PC-9 (cell line): ENCODE results near the gene NXN. TPM values are rescaled to one million over a fixed set of nuclear protein-coding genes. Genes with fewer than 3 reads are reported as not detected.

Source experiments
- BruUV-seq: library from RNA; stranded (reverse); fragments of 400-500 nt; replicated peaks from 2 replicates; lab custom pipeline; 2021; lab: Mats Ljungman, UMichigan
- CTCF ChIA-PET: fragments of 300-600 bp; sonication (Branson Sonifier 250); formaldehyde crosslinking; loops from one replicate; lab custom pipeline; 2022; ENCODE audit warnings: antibody characterized with exemption; lab: Charles Lee
- POLR2A ChIA-PET: fragments of 300-600 bp; sonication (Branson Sonifier 250); formaldehyde crosslinking; loops from one replicate; lab custom pipeline; 2022; ENCODE audit warnings: antibody characterized with exemption; ENCODE audit not compliant: unreplicated experiment; lab: Charles Lee
- DNase-seq, 2 experiments: peaks; one replicate each; pipeline versions ENCODE4 v3.0.0 to v3.0.0-alpha.2; 2015 to 2022; ENCODE audit warnings: mixed read lengths in 1 of 2
- H2AFZ ChIP-seq: fragments of 200-600 bp; sonication (generic); 2 replicates; pipeline ENCODE4 v1.8.1; 2017; ENCODE audit warnings: antibody characterized with exemption
- H3F3A ChIP-seq: fragments of 200-600 bp; sonication (generic); 2 replicates; pipeline ENCODE4 v1.8.1; 2017; ENCODE audit warnings: antibody characterized with exemption, mild to moderate bottlenecking, low read depth; ENCODE audit not compliant: insufficient read depth
- H3K27ac ChIP-seq: fragments of 200-600 bp; sonication (generic); 2 replicates; pipeline ENCODE4 v1.6.1; 2016; ENCODE audit warnings: mixed run types
- H3K27me3 ChIP-seq: fragments of 200-600 bp; sonication (generic); 2 replicates; pipeline ENCODE4 v1.6.1; 2016; ENCODE audit warnings: low read depth, mixed run types; ENCODE audit not compliant: insufficient read depth
- H3K36me3 ChIP-seq: fragments of 200-600 bp; sonication (generic); 2 replicates; pipeline ENCODE4 v1.6.1; 2016; ENCODE audit warnings: low read depth, mixed run types
- H3K4me1 ChIP-seq: fragments of 200-600 bp; sonication (generic); replicated peaks from 2 replicates; pipeline ENCODE4 v1.6.1; 2016; ENCODE audit warnings: mixed run types; ENCODE audit not compliant: insufficient read depth
- H3K4me2 ChIP-seq: fragments of 200-600 bp; sonication (generic); 2 replicates; pipeline ENCODE4 v1.6.1; 2017; ENCODE audit warnings: mixed run types
- H3K4me3 ChIP-seq: fragments of 200-600 bp; sonication (generic); 2 replicates; pipeline ENCODE4 v1.6.1; 2016; ENCODE audit warnings: mixed run types
- H3K79me2 ChIP-seq: fragments of 200-600 bp; sonication (generic); 2 replicates; pipeline ENCODE4 v1.6.1; 2017; ENCODE audit warnings: low read depth, mixed run types
- H3K9me2 ChIP-seq: fragments of 200-600 bp; sonication (generic); 2 replicates; pipeline ENCODE4 v1.8.1; 2017; ENCODE audit warnings: mild to moderate bottlenecking; ENCODE audit not compliant: insufficient read depth
- H3K9me3 ChIP-seq: fragments of 200-600 bp; sonication (generic); 2 replicates; pipeline ENCODE4 v1.8.1; 2016; ENCODE audit warnings: low read depth; ENCODE audit not compliant: insufficient read depth
- H4K20me1 ChIP-seq: fragments of 200-600 bp; sonication (generic); 2 replicates; pipeline ENCODE4 v1.8.1; 2017; ENCODE audit not compliant: insufficient read depth
- CTCF ChIP-seq: fragments of 200-600 bp; sonication (generic); conservative IDR thresholded peaks from 2 replicates; pipeline ENCODE4 v1.6.1; 2017; ENCODE audit warnings: mixed run types, antibody characterized with exemption, mild to moderate bottlenecking, moderate library complexity
- EZH2 ChIP-seq: fragments of 200-600 bp; sonication (generic); IDR thresholded peaks from 2 replicates; pipeline ENCODE4 v1.8.0; 2017; ENCODE audit warnings: antibody characterized with exemption, low read depth
- intact Hi-C: fragments of 100-400 bp; cut with micrococcal nuclease; formaldehyde crosslinking; loops from one replicate; pipeline ENCODE4 v1.10.0; 2022; ENCODE audit not compliant: unreplicated experiment
- total RNA-seq: library from RNA; stranded (reverse); gene quantifications from 2 replicates; pipeline ENCODE4 v1.2.3, GENCODE V29; 2021

The NXN gene
- total RNA-seq, 1 experiment from 2014 or later = 59.8 TPM

DNA sequence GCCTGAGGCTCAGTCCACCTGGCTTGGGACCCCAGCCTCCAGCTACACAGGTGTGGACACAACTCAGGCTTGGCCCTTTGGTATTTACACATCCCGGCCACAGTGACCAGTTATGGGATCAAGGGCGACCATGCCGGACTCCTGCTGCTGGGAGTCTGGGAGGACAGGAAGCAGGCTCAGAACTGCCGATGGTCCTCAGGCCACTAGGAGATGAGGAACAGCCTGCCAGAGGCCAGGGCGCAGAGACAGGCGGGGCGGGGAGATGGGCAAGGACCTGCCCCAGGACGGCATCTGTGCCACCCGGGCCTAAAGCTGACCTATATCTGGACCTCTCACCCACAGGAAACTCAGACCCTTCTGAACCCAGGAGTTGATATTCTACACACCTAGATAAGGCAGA is 12.5 kb downstream of the NXN start:
- Histone ChIP-seq H3F3A (peaks cover 19% of the 10 kb centered on the region), H3K27me3 (no peaks in the 10 kb centered on the region), H3K36me3 (no peaks in the 10 kb centered on the region), H3K4me3 (no peak overlapping the region), H3K9me3 (no peaks in the 10 kb centered on the region), H3K9me2 (no peaks in the 10 kb centered on the region), H3K4me2 (no peak overlapping the region), H3K27ac (no peak overlapping the region), H2AFZ (no peak overlapping the region), H3K79me2 (peaks cover 33% of the 10 kb centered on the region), H3K4me1 (peaks cover 6% of the 10 kb centered on the region), H4K20me1 (peaks cover 5% of the 10 kb centered on the region)
- TF ChIP-seq EZH2 (no peak), CTCF (no peak)
- ChIA-PET CTCF (no interaction called here), POLR2A (no interaction called here)
- intact Hi-C loops = no loop called here
- BruUV-seq = no TSS peak
- DNase-seq = no peak

DNA sequence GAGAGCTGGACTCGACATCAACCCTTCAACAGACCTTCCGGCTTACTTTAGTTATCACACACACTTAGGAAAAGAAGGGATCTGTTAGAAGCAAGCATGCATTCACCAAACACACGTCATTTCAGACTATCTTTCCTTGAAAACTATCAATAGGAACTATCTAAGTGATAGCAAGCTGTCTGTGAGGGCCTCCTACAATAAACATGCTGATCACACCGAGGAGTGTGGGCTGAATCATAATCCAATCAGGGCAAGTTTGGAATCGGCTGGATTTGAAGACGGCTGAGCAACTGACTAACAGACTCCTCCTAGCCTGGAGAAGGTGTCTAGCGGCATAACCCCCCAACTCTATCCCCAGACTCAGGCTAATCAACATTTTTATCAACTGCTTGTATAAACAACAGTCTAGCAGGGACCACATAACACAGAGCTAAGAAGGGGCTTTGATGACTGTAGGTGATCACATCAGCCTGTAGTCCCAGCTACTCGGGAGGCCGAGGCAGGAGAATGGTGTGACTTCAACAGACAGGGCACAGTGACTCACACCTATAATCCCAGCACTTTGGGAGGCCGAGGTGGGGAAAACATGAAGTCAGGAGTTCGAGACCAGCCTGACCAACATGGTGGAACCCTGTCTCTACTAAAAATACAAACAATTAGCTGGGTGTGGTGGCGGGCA is 14.1 kb downstream of the NXN start:
- peaks cover 21% of the 10 kb centered on the region; the same call in 1 of the 2 replicates for H3F3A ChIP-seq
- CTCF ChIA-PET = interaction anchor here (0.7 kb wide), 1 partner anchor 152 kb away, joined by 3 read pairs; no protein-coding TSS in a partner anchor
- intact Hi-C loops = no loop called here
- H3K27me3 ChIP-seq = no peaks in the 10 kb centered on the region
- H2AFZ ChIP-seq = no peak overlapping the region
- no peak overlapping the region for H3K27ac ChIP-seq
- no peaks in the 10 kb centered on the region for H3K9me3 ChIP-seq
- H3K4me3 ChIP-seq = no peak overlapping the region
- DNase-seq = no peak
- H3K9me2 ChIP-seq = no peaks in the 10 kb centered on the region
- peaks cover 16% of the 10 kb centered on the region; the same call in 1 of the 2 replicates for H3K79me2 ChIP-seq
- BruUV-seq = no TSS peak
- H3K36me3 ChIP-seq = no peaks in the 10 kb centered on the region
- POLR2A ChIA-PET = no interaction called here
- H3K4me1 ChIP-seq = no peaks in the 10 kb centered on the region
- TF ChIP-seq EZH2 (no peak), CTCF (no peak)
- H3K4me2 ChIP-seq = no peak overlapping the region
- H4K20me1 ChIP-seq = peaks cover 8% of the 10 kb centered on the region

DNA sequence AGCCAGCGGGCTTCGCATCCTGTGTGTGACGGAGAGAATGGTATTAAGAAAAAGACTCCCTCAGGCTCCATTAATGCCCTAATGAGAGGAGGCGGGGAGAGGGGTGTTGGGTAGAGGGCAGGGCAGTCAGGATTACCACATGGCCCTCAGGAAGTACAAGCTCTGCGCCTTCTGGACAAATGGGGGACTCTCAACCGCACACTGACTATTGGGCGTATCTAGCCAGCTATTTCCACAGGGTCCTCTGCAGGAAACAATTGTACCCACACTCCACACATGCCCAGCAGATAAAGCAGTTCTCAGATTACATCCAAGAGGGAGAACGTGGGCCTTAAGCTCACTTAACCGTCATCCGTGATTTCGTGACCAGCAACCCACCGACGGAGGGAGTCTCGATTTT is 14.7 kb downstream of the NXN start:
- H3K36me3 ChIP-seq = no peaks in the 10 kb centered on the region
- H3K27me3 ChIP-seq = no peaks in the 10 kb centered on the region
- ChIA-PET POLR2A (no interaction called here), CTCF (no interaction called here)
- peaks cover 14% of the 10 kb centered on the region; the same call in 1 of the 2 replicates for H3K79me2 ChIP-seq
- peaks cover 8% of the 10 kb centered on the region for H4K20me1 ChIP-seq
- intact Hi-C loops = no loop called here
- H3F3A ChIP-seq = peaks cover 21% of the 10 kb centered on the region; the same call in 1 of the 2 replicates
- H3K4me1 ChIP-seq = no peaks in the 10 kb centered on the region
- no peak overlapping the region for H3K4me2 ChIP-seq
- DNase-seq = no peak
- TF ChIP-seq EZH2 (no peak), CTCF (no peak)
- H3K4me3 ChIP-seq = no peak overlapping the region
- no peak overlapping the region for H3K27ac ChIP-seq
- H3K9me3 ChIP-seq = no peaks in the 10 kb centered on the region
- BruUV-seq = no TSS peak
- no peaks in the 10 kb centered on the region for H3K9me2 ChIP-seq
- H2AFZ ChIP-seq = no peak overlapping the region
